Measurements from ENCODE around the gene PINLYP. TPM values are rescaled to one million over a fixed set of nuclear protein-coding genes. Genes with fewer than 3 reads are reported as not detected.
A peak's percentile ranks its signal among the peaks of the same experiment; 100 is the strongest.

Gene PINLYP
- total and polyA plus RNA-seq, 2 of the 13 experiments (the other 11 are each of a cell fraction or from before 2014, with no cell fraction given) = 0.21 to 0.24 TPM

- TF ChIP-seq ZBTB10 (CRISPR knock-in tag; IDR thresholded peaks at IDR 0.05; ENCODE audit: borderline replicate concordance) = no peak; the same call in 1 of the 2 replicates
- no peak; the same call in 1 of the 2 replicates for TF ChIP-seq E2F5 (CRISPR knock-in tag; conservative IDR thresholded peaks at IDR 0.05)
- TF ChIP-seq, protein P1, sequence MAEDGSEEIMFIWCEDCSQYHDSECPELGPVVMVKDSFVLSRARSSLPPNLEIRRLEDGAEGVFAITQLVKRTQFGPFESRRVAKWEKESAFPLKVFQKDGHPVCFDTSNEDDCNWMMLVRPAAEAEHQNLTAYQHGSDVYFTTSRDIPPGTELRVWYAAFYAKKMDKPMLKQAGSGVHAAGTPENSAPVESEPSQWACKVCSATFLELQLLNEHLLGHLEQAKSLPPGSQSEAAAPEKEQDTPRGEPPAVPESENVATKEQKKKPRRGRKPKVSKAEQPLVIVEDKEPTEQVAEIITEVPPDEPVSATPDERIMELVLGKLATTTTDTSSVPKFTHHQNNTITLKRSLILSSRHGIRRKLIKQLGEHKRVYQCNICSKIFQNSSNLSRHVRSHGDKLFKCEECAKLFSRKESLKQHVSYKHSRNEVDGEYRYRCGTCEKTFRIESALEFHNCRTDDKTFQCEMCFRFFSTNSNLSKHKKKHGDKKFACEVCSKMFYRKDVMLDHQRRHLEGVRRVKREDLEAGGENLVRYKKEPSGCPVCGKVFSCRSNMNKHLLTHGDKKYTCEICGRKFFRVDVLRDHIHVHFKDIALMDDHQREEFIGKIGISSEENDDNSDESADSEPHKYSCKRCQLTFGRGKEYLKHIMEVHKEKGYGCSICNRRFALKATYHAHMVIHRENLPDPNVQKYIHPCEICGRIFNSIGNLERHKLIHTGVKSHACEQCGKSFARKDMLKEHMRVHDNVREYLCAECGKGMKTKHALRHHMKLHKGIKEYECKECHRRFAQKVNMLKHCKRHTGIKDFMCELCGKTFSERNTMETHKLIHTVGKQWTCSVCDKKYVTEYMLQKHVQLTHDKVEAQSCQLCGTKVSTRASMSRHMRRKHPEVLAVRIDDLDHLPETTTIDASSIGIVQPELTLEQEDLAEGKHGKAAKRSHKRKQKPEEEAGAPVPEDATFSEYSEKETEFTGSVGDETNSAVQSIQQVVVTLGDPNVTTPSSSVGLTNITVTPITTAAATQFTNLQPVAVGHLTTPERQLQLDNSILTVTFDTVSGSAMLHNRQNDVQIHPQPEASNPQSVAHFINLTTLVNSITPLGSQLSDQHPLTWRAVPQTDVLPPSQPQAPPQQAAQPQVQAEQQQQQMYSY (CRISPR knock-in tag; IDR thresholded peaks at IDR 0.05) = 0 out of 2 replicates have a peak, but pooled peaks have one; percentile 19
- 0 out of 2 replicates have a peak, but pooled peaks have one; percentile 52 for TF ChIP-seq NRL (CRISPR knock-in tag; IDR thresholded peaks at IDR 0.05; ENCODE audit: borderline replicate concordance)
- TF ChIP-seq DMTF1 (CRISPR knock-in tag; IDR thresholded peaks at IDR 0.05) = no peak
- TF ChIP-seq GATAD2A (CRISPR knock-in tag; IDR thresholded peaks at IDR 0.05) = no peak
- TF ChIP-seq, protein P2, sequence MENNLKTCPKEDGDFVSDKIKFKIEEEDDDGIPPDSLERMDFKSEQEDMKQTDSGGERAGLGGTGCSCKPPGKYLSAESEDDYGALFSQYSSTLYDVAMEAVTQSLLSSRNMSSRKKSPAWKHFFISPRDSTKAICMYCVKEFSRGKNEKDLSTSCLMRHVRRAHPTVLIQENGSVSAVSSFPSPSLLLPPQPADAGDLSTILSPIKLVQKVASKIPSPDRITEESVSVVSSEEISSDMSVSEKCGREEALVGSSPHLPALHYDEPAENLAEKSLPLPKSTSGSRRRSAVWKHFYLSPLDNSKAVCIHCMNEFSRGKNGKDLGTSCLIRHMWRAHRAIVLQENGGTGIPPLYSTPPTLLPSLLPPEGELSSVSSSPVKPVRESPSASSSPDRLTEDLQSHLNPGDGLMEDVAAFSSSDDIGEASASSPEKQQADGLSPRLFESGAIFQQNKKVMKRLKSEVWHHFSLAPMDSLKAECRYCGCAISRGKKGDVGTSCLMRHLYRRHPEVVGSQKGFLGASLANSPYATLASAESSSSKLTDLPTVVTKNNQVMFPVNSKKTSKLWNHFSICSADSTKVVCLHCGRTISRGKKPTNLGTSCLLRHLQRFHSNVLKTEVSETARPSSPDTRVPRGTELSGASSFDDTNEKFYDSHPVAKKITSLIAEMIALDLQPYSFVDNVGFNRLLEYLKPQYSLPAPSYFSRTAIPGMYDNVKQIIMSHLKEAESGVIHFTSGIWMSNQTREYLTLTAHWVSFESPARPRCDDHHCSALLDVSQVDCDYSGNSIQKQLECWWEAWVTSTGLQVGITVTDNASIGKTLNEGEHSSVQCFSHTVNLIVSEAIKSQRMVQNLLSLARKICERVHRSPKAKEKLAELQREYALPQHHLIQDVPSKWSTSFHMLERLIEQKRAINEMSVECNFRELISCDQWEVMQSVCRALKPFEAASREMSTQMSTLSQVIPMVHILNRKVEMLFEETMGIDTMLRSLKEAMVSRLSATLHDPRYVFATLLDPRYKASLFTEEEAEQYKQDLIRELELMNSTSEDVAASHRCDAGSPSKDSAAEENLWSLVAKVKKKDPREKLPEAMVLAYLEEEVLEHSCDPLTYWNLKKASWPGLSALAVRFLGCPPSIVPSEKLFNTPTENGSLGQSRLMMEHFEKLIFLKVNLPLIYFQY (CRISPR knock-in tag; IDR thresholded peaks at IDR 0.05; ENCODE audit: borderline replicate concordance) = no peak
- TF ChIP-seq TEAD2 (CRISPR knock-in tag; IDR thresholded peaks at IDR 0.05) = no peak
- TF ChIP-seq ZNF17 (CRISPR knock-in tag; IDR thresholded peaks at IDR 0.05) = no peak
- no peak for TF ChIP-seq ATM (IDR thresholded peaks at IDR 0.05; ENCODE audit: borderline replicate concordance)
- peak; percentile 80; the same call in 1 of the 2 replicates for TF ChIP-seq ETV6 (CRISPR knock-in tag; conservative IDR thresholded peaks at IDR 0.05)
- TF ChIP-seq ZNF75D (CRISPR knock-in tag; IDR thresholded peaks at IDR 0.05; ENCODE audit: borderline replicate concordance) = no peak
- TF ChIP-seq ZNF274 (CRISPR knock-in tag; IDR thresholded peaks at IDR 0.05) = no peak; the same call in 1 of the 2 replicates
These were observed 48.4 kb upstream of the PINLYP start, which contains the start of gene ETHE1 (continued) for GRCh38 chr19:43526884-43527859.

Measured in HepG2 (cell line).